ENCODE data around the gene MEIS1. TPM values are rescaled to one million over a fixed set of nuclear protein-coding genes. Genes with fewer than 3 reads are reported as not detected.

The MEIS1 gene
- polyA plus RNA-seq, 1 donor (not counting 4 experiments of a cell fraction or from before 2014, with no cell fraction given), result 3.1 TPM

GRCh38 chr2:66389651-66390131 is 45.2 kb upstream of the MEIS1 start:
- peak; percentile 21 for DNase-seq (ENCODE audit: low read depth, low spot score)
- TF ChIP-seq CTCF (optimal IDR thresholded peaks at IDR 0.05 in 1 of 3, IDR thresholded peaks at IDR 0.05 in 1 of 3, conservative IDR thresholded peaks at IDR 0.05 in 1 of 3; ENCODE audit: extremely low read depth in 1 of 3, insufficient read depth in 2 of 3, low read length in 3 of 3), result no peak
- no peak for TF ChIP-seq EZH2 (IDR thresholded peaks at IDR 0.05; ENCODE audit: low read length)
- peak; percentile 69 for FAIRE-seq

GRCh38 chr2:66390152-66390551 is 44.8 kb upstream of the MEIS1 start:
- Histone ChIP-seq H3K79me2 (ENCODE audit: control insufficient read depth, insufficient read depth, low read length) (no peaks in the 10 kb centered on the region), H3K4me3 (ENCODE audit: control insufficient read depth in 2 of 3, extremely low read depth in 1 of 3, insufficient read depth in 2 of 3, low read depth in 1 of 3, low read length in 3 of 3) (peak overlapping the region in 2 of 3 experiments; percentile 45 to 61), H2AFZ (ENCODE audit: control insufficient read depth, low read length) (peak overlapping the region; percentile 32), H3K9me3 (ENCODE audit: control insufficient read depth, low read depth, low read length) (no peaks in the 10 kb centered on the region), H3K9me1 (ENCODE audit: control insufficient read depth, extremely low read depth, insufficient read depth, low read length) (no peaks in the 10 kb centered on the region), H3K36me3 (ENCODE audit: control insufficient read depth in 2 of 2, extremely low read depth in 1 of 2, insufficient read depth in 2 of 2, low read length in 2 of 2) (no peaks in the 10 kb centered on the region), H3K27me3 (ENCODE audit: control insufficient read depth, extremely low read depth, insufficient read depth, low read length) (no peaks in the 10 kb centered on the region), H3K4me1 (ENCODE audit: control insufficient read depth, extremely low read depth, insufficient read depth, low read length) (peaks cover 12% of the 10 kb centered on the region), H4K20me1 (ENCODE audit: control insufficient read depth, extremely low read depth, insufficient read depth, low read length) (no peaks in the 10 kb centered on the region), H3K9ac (ENCODE audit: control insufficient read depth, extremely low read depth, insufficient read depth, low read length) (peak overlapping the region; percentile 76), H3K27ac (ENCODE audit: control insufficient read depth, insufficient read depth, low read length) (peak overlapping the region; percentile 97), H3K4me2 (ENCODE audit: control insufficient read depth, extremely low read depth, insufficient read depth, low read depth, low read length) (peak overlapping the region; percentile 85)
- dilution Hi-C loops (cut with MboI; ENCODE audit: extremely low pct_ligation_motif_present, low sequenced_read_pairs), result no loop called here
- TF ChIP-seq CTCF (optimal IDR thresholded peaks at IDR 0.05 in 1 of 3, IDR thresholded peaks at IDR 0.05 in 1 of 3, conservative IDR thresholded peaks at IDR 0.05 in 1 of 3; ENCODE audit: extremely low read depth in 1 of 3, insufficient read depth in 2 of 3, low read length in 3 of 3) (no peak), EZH2 (IDR thresholded peaks at IDR 0.05; ENCODE audit: low read length) (no peak)
- FAIRE-seq, result no peak
- DNase-seq (ENCODE audit: low read depth, low spot score), result no peak

More at GRCh38 chr2:66389651-66390131, 45.2 kb upstream of the MEIS1 start:
- Histone ChIP-seq H3K79me2 (ENCODE audit: control insufficient read depth, insufficient read depth, low read length) (no peaks in the 10 kb centered on the region), H3K4me3 (ENCODE audit: control insufficient read depth in 2 of 3, extremely low read depth in 1 of 3, insufficient read depth in 2 of 3, low read depth in 1 of 3, low read length in 3 of 3) (no peak overlapping the region), H3K9ac (ENCODE audit: control insufficient read depth, extremely low read depth, insufficient read depth, low read length) (peak overlapping the region; percentile 76), H3K9me1 (ENCODE audit: control insufficient read depth, extremely low read depth, insufficient read depth, low read length) (no peaks in the 10 kb centered on the region), H2AFZ (ENCODE audit: control insufficient read depth, low read length) (peak overlapping the region; percentile 32), H3K27ac (ENCODE audit: control insufficient read depth, insufficient read depth, low read length) (peak overlapping the region; percentile 97), H4K20me1 (ENCODE audit: control insufficient read depth, extremely low read depth, insufficient read depth, low read length) (no peaks in the 10 kb centered on the region), H3K4me2 (ENCODE audit: control insufficient read depth, extremely low read depth, insufficient read depth, low read depth, low read length) (peak overlapping the region; percentile 85), H3K36me3 (ENCODE audit: control insufficient read depth in 2 of 2, extremely low read depth in 1 of 2, insufficient read depth in 2 of 2, low read length in 2 of 2) (no peaks in the 10 kb centered on the region), H3K9me3 (ENCODE audit: control insufficient read depth, low read depth, low read length) (no peaks in the 10 kb centered on the region), H3K4me1 (ENCODE audit: control insufficient read depth, extremely low read depth, insufficient read depth, low read length) (peaks cover 12% of the 10 kb centered on the region), H3K27me3 (ENCODE audit: control insufficient read depth, extremely low read depth, insufficient read depth, low read length) (no peaks in the 10 kb centered on the region)
- dilution Hi-C loops (cut with MboI; ENCODE audit: extremely low pct_ligation_motif_present, low sequenced_read_pairs), result no loop called here

Measured in keratinocyte (primary cell).